SK-N-SH (cell line): ENCODE measurements around the gene ZNF177. TPM values are rescaled to one million over a fixed set of nuclear protein-coding genes. Genes with fewer than 3 reads are reported as not detected.
A peak's percentile ranks its signal among the peaks of the same experiment; 100 is the strongest.

ENCODE experiments used
- CTCF ChIA-PET: fragments of 300-600, 350-600 bp; formaldehyde crosslinking; extraction: SDS; loops from one replicate; lab custom pipeline; 2021; lab: Yijun Ruan, JAX
- POLR2A ChIA-PET: fragments of 350-600 bp; sonication (Branson Sonifier 250); formaldehyde crosslinking; extraction: SDS; loops from one replicate; lab custom pipeline; 2020; ENCODE audit warnings: antibody characterized with exemption, inconsistent platforms; lab: Yijun Ruan, JAX
- DNase-seq: peaks from one replicate; pipeline ENCODE4 v3.0.0; 2012
- H2AFZ ChIP-seq: fragments of 200-600 bp; sonication (generic); 2 replicates; pipeline ENCODE4 v1.8.1; 2016; ENCODE audit warnings: antibody characterized with exemption, mild to moderate bottlenecking, low read depth
- H3F3A ChIP-seq: fragments of 200-600 bp; sonication (generic); replicated peaks from 2 replicates; pipeline ENCODE3; 2016; ENCODE audit warnings: antibody characterized with exemption, mild to moderate bottlenecking; ENCODE audit not compliant: insufficient read depth
- H3K27ac ChIP-seq, 2 experiments: fragments of 200-500 bp in 1 of 2; fragments of 200-600 bp in 1 of 2; sonication (Bioruptor generic) in 1 of 2; sonication (generic), shearing (Covaris generic) in 1 of 2; 2 replicates each; pipeline versions ENCODE4 v1.5.1 to v1.6.1; 2014 to 2016; ENCODE audit warnings: low read depth in 2 of 2, inconsistent platforms in 1 of 2, low read length in 1 of 2, mild to moderate bottlenecking in 1 of 2, mixed read lengths in 1 of 2
- H3K27me3 ChIP-seq: fragments of 200-600 bp; sonication (generic), shearing (Covaris generic); 2 replicates; pipeline ENCODE4 v1.6.1; 2016; ENCODE audit warnings: mixed run types; ENCODE audit not compliant: insufficient read depth
- H3K36me3 ChIP-seq, 2 experiments: fragments of 200-500 bp in 1 of 2; fragments of 200-600 bp in 1 of 2; sonication (Bioruptor generic) in 1 of 2; sonication (generic) in 1 of 2; replicated peaks in 1 of 2; 2 replicates each; pipeline versions ENCODE3 to v1.5.1; 2014 to 2016; ENCODE audit warnings: low read length in 1 of 2, mild to moderate bottlenecking in 1 of 2; ENCODE audit not compliant: insufficient read depth in 2 of 2, control insufficient read depth in 1 of 2
- H3K4me1 ChIP-seq, 2 experiments: fragments of 200-500 bp in 1 of 2; fragments of 200-600 bp in 1 of 2; sonication (Bioruptor generic) in 1 of 2; sonication (generic), shearing (Covaris generic) in 1 of 2; 2 replicates each; pipeline versions ENCODE4 v1.5.1 to v1.6.1; 2014 to 2016; ENCODE audit warnings: low read depth in 1 of 2, low read length in 1 of 2, mixed run types in 1 of 2; ENCODE audit not compliant: insufficient read depth in 2 of 2, control insufficient read depth in 1 of 2
- H3K4me2 ChIP-seq: fragments of 200-600 bp; sonication (generic), shearing (Covaris generic); 2 replicates; pipeline ENCODE4 v1.6.1; 2017; ENCODE audit warnings: mixed run types
- H3K4me3 ChIP-seq, 2 experiments: fragments of 200-500 bp in 1 of 2; fragments of 200-600 bp in 1 of 2; sonication (Bioruptor generic) in 1 of 2; sonication (generic), shearing (Covaris generic) in 1 of 2; 2 replicates each; pipeline versions ENCODE4 v1.5.1 to v1.8.1; 2014 to 2016; ENCODE audit warnings: low read depth in 2 of 2, inconsistent platforms in 1 of 2, low read length in 1 of 2, mild to moderate bottlenecking in 1 of 2, mixed read lengths in 1 of 2, moderate library complexity in 1 of 2
- H3K79me2 ChIP-seq: fragments of 200-600 bp; sonication (generic); 2 replicates; pipeline ENCODE4 v1.8.1; 2017; ENCODE audit warnings: mild to moderate bottlenecking; ENCODE audit not compliant: insufficient read depth
- H3K9ac ChIP-seq: fragments of 200-600 bp; sonication (generic); 2 replicates; pipeline ENCODE4 v1.6.1; 2017; ENCODE audit warnings: mixed run types
- H3K9me2 ChIP-seq: fragments of 200-600 bp; sonication (generic); 2 replicates; pipeline ENCODE4 v1.6.1; 2017; ENCODE audit warnings: mixed run types
- H3K9me3 ChIP-seq: fragments of 200-600 bp; sonication (generic); 2 replicates; pipeline ENCODE4 v1.6.1; 2017; ENCODE audit warnings: mixed run types, mild to moderate bottlenecking, moderate library complexity
- H4K20me1 ChIP-seq: fragments of 200-600 bp; sonication (generic); 2 replicates; pipeline ENCODE4 v1.6.1; 2017; ENCODE audit warnings: mild to moderate bottlenecking, mixed run types; ENCODE audit not compliant: insufficient read depth
- EZH2phosphoT487 ChIP-seq: fragments of 200-600 bp; sonication (generic); IDR thresholded peaks from 2 replicates; pipeline ENCODE4 v1.6.1; 2017; ENCODE audit warnings: low read depth, mixed run types, mild to moderate bottlenecking, antibody characterized with exemption, moderate library complexity, borderline replicate concordance
- FOXM1 ChIP-seq: IDR thresholded peaks from 2 replicates; pipeline ENCODE4 v1.4.0; 2012; ENCODE audit warnings: low read depth, mild to moderate bottlenecking
- MEF2A ChIP-seq: IDR thresholded peaks from 2 replicates; pipeline ENCODE4 v1.4.0; 2012; ENCODE audit warnings: low read depth, borderline replicate concordance
- POLR2AphosphoS5 ChIP-seq: IDR thresholded peaks from 2 replicates; pipeline ENCODE4 v1.6.1; 2012; ENCODE audit warnings: low read depth, low read length
- RAD21 ChIP-seq: IDR thresholded peaks from 2 replicates; pipeline ENCODE4 v1.6.1; 2012; ENCODE audit warnings: mild to moderate bottlenecking, low read length
- REST ChIP-seq: IDR thresholded peaks from 2 replicates; pipeline ENCODE4 v1.6.1; 2012; ENCODE audit warnings: mild to moderate bottlenecking, low read depth, low read length, moderate library complexity
- SIN3A ChIP-seq: IDR thresholded peaks from 2 replicates; pipeline ENCODE4 v1.6.1; 2012; ENCODE audit warnings: low read depth, mild to moderate bottlenecking, low read length, moderate library complexity, borderline replicate concordance
- SMC3 ChIP-seq: IDR thresholded peaks from 2 replicates; pipeline ENCODE4 v1.6.1; 2012; ENCODE audit warnings: low read depth, low read length, improper control_type of control experiment
- TAF1 ChIP-seq: IDR thresholded peaks from 2 replicates; pipeline ENCODE4 v1.6.1; 2012; ENCODE audit warnings: low read depth, mild to moderate bottlenecking, low read length, moderate library complexity, borderline replicate concordance
- TCF12 ChIP-seq: IDR thresholded peaks from 2 replicates; pipeline ENCODE4 v1.4.0; 2012
- USF1 ChIP-seq: IDR thresholded peaks from 2 replicates; pipeline ENCODE4 v1.4.0; 2012; ENCODE audit warnings: low read depth, borderline replicate concordance
- USF2 ChIP-seq: fragments of 150-350 bp; IDR thresholded peaks from 2 replicates; pipeline ENCODE4 v1.6.1; 2017; ENCODE audit warnings: antibody characterized with exemption, low read length, low read depth, borderline replicate concordance
- ZBTB33 ChIP-seq: IDR thresholded peaks from 2 replicates; pipeline ENCODE4 v1.4.0; 2012; ENCODE audit warnings: low read depth, borderline replicate concordance
- WGBS: methylation state at CpG from one replicate; pipeline ENCODE4 v1.1.6; 2017; ENCODE audit warnings: low lambda C conversion rate; 5-methylcytosine and 5-hydroxymethylcytosine counted together
- polyA plus RNA-seq, 3 experiments: library from polyadenylated mRNA; depleted of rRNA; stranded (reverse); fragments of >200 nt; gene quantifications; 2 replicates each; pipeline ENCODE4 v1.2.3, GENCODE V29; 2012

ZNF177 gene
- polyA plus RNA-seq, 1 of the 3 experiments (the other 2 are of a cell fraction): 2.6 TPM

- H3F3A ChIP-seq: no peaks in the 10 kb centered on the region
- no peaks in the 10 kb centered on the region for H3K9me2 ChIP-seq
- peaks cover 0 to 16% of the 10 kb centered on the region in 2 experiments for H3K36me3 ChIP-seq
- no peak overlapping the region for H2AFZ ChIP-seq
- no peak for DNase-seq
- POLR2A ChIA-PET: no interaction called here
- TF ChIP-seq REST (no peak), POLR2AphosphoS5 (no peak), USF1 (no peak), SIN3A (no peak), ZBTB33 (no peak), TCF12 (no peak)
- H3K4me3 ChIP-seq: no peak overlapping the region
- no peaks in the 10 kb centered on the region for H4K20me1 ChIP-seq
- no peaks in the 10 kb centered on the region for H3K79me2 ChIP-seq
- no peak overlapping the region for H3K27ac ChIP-seq
- no peak overlapping the region for H3K9ac ChIP-seq
- CTCF ChIA-PET: no interaction called here
- no peak overlapping the region for H3K4me2 ChIP-seq
- no peaks in the 10 kb centered on the region for H3K4me1 ChIP-seq
- 0 out of 2 replicates have a peak, but pooled peaks cover 10% of the 10 kb centered on the region for H3K9me3 ChIP-seq
- no peaks in the 10 kb centered on the region for H3K27me3 ChIP-seq
Measured at GRCh38 chr19:9353011-9353410, 9.8 kb upstream of the ZNF177 start.

GRCh38 chr19:9354651-9355050 is 8.2 kb upstream of the ZNF177 start:
- no peak overlapping the region for H3K4me2 ChIP-seq
- H2AFZ ChIP-seq: no peak overlapping the region
- H3K9ac ChIP-seq: no peak overlapping the region
- no peaks in the 10 kb centered on the region for H3K79me2 ChIP-seq
- H3K4me3 ChIP-seq: no peak overlapping the region
- no peaks in the 10 kb centered on the region for H3K4me1 ChIP-seq
- H3K9me2 ChIP-seq: no peaks in the 10 kb centered on the region
- no peak overlapping the region for H3K27ac ChIP-seq
- no peaks in the 10 kb centered on the region for H3K27me3 ChIP-seq
- TF ChIP-seq POLR2AphosphoS5: no peak
- TF ChIP-seq USF2: no peak
- TF ChIP-seq TCF12: no peak
- TF ChIP-seq FOXM1: no peak
- no peak for TF ChIP-seq SIN3A
- no peak for TF ChIP-seq RAD21
- no peak for TF ChIP-seq MEF2A
- TF ChIP-seq TAF1: no peak
- no peak for TF ChIP-seq SMC3
- TF ChIP-seq EZH2phosphoT487: no peak
- DNase-seq: peak; percentile 50
- 63% methylated on average over 2 of the region's 2 CpGs for WGBS
- no peaks in the 10 kb centered on the region for H3F3A ChIP-seq
- peaks cover 10% of the 10 kb centered on the region; the same call in 1 of the 2 replicates for H3K9me3 ChIP-seq
- H3K36me3 ChIP-seq: peaks cover 0 to 24% of the 10 kb centered on the region in 2 experiments
- CTCF ChIA-PET: no interaction called here
- POLR2A ChIA-PET: no interaction called here
- no peaks in the 10 kb centered on the region for H4K20me1 ChIP-seq
